ENCODE measurements around the gene SPRN.
A peak's percentile ranks its signal among the peaks of the same experiment; 100 is the strongest.

SPRN gene

DNA sequence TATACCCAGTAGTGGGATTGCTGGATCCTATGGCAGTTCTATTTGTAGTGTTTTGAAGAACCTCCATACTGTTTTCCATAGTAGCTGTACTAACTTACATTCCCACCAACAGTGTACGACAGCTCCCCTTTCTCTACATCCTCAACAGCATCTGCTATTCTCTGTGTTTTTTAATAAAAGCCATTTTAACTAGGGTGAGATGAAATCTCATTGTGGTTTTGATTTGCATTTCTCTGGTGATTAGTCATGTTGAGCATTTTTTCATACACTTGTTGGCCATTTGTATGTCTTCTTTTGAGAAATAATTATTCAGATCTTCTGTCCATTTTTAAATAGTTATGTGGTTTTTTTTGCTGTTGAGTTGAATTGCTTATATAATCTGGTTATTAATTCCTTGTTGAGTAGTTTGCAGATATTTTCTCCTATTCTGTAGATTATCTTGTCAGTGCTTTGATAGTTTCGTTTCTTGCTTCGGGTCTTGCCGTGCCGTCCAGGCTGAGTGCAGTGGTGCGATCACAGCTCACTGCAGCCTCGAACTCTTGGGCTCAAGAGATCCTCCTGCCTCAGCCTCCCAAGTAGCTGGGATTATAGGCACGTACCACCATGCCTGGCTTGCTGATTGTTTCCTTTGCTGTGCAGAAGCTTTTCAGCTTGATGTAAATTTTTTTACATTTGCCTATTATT lies 18.4 kb downstream of the SPRN start:
- DNase-seq (ENCODE audit: low read depth, low spot score) = peak; percentile 31

- DNase-seq (ENCODE audit: low read depth, low spot score) = peak; percentile 36
These were observed 19.2 kb downstream of the SPRN start for GRCh38 chr10:133405272-133405671.

GRCh38 chr10:133403784-133404183 lies 20.6 kb downstream of the SPRN start:
- DNase-seq (ENCODE audit: low read depth, low spot score) = no peak

DNA sequence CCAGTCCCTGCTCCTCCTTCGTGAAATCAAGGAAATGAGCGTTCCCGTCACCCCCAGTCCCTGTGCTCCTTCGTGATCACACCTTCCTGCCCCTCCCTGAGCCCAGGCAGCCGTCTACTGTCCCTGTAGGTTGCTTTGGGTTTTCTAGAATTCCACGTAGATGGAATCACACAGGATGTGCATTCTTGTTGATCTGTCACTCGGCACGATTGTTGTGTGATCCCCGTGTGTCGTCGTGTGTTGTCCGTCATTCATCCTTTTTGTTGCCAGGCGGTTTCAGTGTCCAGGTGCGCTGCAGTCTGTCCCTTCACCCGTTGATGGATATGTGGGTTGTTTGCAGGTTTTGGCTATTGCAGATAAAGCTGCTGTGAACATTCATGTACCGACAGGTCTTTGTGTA lies 21.1 kb downstream of the SPRN start:
- DNase-seq (ENCODE audit: low read depth, low spot score) = no peak

DNA sequence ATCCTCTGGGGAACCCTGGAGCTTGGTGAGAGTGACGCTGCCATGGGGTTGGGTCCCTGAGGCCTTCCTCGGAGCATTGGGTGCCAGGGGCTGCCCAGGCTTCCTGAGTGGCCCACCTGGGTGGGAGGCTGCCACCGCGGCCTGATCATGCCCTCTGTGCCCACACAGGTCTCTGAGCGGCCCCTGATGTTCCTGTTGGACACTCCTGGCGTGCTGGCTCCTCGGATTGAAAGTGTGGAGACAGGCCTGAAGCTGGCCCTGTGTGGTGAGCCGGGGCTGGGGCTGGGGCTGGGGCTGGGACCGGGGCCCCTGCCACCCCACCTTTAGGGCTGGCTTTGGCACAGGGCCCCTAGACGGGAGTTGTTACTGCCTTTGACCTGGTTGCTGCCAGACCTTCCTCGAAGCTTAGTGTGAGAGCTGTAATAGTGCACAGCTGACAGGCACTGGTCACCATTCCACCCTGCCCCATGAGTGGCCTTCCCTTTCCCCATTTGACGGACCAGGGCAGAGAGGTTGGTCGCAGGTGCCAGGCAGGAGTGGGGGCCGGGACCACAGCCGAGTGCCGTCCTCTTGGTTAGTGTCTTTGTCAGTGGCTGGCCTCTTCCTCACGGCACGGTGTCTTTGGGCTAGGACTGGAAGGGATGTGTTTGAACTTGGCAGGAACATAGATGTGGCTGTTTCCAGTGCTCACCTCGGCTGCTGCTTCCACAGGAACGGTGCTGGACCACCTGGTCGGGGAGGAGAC lies 22.3 kb downstream of the SPRN start:
- DNase-seq (ENCODE audit: low read depth, low spot score) = no peak

GRCh38 chr10:133401500-133401899 lies 22.9 kb downstream of the SPRN start:
- DNase-seq (ENCODE audit: low read depth, low spot score) = no peak

- DNase-seq (ENCODE audit: low read depth, low spot score) = no peak
These were observed 23.6 kb downstream of the SPRN start for GRCh38 chr10:133400624-133401424.

- no peak for DNase-seq (ENCODE audit: low read depth, low spot score)
These were observed 25.3 kb downstream of the SPRN start for GRCh38 chr10:133399123-133399601.

DNA sequence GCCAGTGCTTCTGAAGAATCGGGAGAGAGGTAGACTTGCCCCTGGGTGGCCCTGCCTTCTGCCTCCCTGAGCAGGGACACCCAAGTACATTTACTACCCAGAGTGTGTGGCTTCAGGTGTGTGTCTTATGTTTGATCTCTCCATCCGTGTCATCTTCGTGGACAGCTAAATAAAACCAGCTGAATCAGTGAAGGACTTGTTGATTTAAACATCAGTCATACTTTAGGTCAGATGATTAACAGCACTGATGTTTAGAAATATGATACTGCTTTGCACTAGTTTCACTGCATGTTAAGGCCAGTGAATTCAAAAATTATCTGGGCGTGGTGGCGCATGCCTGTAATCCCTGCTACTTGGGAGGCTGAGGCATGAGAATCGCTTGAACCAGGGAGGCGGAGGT lies 26.5 kb downstream of the SPRN start:
- no peak for DNase-seq (ENCODE audit: low read depth, low spot score)

GRCh38 chr10:133396035-133396624 lies 28.3 kb downstream of the SPRN start:
- DNase-seq (ENCODE audit: low read depth, low spot score) = no peak

DNA sequence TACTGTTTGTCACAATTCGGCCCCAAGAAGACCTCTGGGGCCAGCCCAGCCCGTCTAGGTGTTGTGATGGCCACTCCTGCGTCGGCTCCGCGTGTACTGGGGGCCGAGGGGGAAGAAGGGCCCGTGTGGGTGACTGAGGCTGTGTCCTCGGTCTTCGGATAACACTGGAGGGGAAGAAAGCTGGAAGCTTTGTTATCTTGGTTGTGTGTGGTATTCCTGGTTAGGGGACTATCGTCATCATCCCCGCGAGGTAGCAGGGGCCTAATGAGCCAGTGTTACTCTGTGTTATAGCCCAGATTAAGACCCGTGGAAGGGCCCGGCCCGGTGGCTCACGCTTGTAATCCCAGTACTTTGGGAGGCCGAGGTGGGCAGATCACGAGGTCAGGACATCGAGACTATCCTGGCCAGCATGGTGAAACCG lies 29.6 kb downstream of the SPRN start:
- no peak for DNase-seq (ENCODE audit: low read depth, low spot score)

DNA sequence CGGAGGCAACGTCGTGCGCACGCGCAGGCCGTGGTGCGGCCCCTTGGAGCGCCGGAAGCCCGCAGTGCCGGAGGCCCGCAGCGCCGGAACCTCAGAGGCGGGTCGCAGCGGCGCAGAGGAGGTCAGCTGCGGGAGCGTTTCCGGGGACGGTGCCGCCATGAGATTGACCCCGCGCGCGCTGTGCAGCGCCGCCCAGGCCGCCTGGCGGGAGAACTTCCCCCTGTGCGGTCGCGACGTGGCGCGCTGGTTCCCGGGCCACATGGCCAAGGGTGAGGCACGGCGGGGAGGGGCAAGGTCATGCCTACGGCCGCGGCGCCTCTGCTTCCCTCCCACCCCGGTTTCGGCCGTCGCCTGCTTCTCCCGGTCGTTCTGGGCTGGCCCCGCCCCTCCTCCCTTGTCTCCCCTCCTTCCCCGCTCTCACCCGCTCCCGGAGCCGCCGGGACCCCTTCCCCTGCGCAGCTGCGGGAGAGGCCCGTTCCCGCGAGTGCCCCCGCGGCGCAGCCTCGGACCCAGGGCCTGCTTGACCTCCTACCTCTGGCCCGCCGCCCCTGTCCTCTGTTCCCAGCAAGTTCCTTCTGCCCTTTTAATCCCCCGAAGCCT lies 30.3 kb downstream of the SPRN start, which contains the start of gene MTG1:
MTG1 (plus strand) TSS at position 94 of the 600 bp plus-strand sequence; CDS start at position 158, 64 bp downstream.
- peak; percentile 98 for DNase-seq (ENCODE audit: low read depth, low spot score)

GRCh38 chr10:133393401-133394063 lies 30.9 kb downstream of the SPRN start:
- no peak for DNase-seq (ENCODE audit: low read depth, low spot score)

- DNase-seq (ENCODE audit: low read depth, low spot score) = no peak
These were observed 32.5 kb downstream of the SPRN start for GRCh38 chr10:133391761-133392518.

DNA sequence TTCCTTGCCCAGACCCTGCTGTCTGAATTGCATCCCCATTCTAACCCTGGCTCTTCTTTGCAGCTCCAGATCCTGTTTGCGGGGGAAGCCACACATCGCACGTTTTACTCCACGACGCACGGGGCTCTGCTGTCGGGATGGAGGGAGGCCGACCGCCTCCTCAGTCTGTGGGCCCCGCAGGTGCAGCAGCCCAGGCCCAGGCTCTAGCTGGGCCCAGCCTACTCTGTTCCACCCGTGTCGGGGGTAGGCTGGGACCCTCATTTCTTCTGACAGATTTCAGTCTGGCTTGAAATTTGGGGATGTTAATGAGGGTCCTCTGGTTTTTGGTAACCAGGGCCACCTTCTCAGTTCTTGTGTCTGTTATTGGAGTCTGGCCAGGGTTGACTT lies 33.2 kb downstream of the SPRN start:
- no peak for DNase-seq (ENCODE audit: low read depth, low spot score)

- DNase-seq (ENCODE audit: low read depth, low spot score) = no peak
These were observed 33.7 kb downstream of the SPRN start for GRCh38 chr10:133390597-133391248.

DNA sequence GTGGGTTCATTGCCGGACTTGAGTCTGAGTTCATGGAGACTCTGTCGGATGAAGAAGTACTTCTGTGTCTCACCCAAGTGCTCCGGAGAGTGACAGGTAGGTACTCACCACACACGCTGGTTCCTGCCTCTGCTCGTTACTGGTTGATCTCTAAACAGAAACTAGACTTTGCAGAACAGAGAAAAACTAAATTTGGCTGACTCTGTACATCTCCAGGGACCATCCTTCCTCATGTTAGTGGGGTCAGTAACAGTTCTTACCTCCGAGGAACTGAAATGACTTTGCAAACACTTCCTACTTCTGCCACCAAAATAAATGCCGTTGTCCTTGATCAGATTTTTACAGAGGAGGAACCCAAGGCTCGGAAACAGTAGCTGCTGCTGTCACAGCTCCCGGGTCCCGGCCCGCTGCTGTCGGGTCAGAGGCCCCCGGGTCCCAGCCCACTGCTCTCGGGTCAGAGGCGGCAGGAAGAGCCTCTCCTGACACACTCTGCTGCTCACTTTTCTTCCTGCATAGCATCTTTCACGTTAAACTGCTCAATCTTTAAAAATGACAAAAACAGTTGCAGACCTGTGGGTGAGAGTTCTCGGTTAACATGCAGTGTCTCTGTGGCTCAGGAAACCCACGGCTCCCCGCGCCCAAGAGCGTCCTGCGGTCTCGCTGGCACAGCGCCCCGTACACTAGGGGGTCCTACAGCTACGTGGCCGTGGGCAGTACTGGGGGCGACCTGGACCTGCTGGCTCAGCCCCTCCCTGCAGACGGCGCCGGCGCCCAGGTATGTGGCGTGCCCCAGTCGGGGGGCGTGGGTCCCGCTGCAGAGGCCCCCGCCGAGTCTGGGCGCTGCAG lies 35.2 kb downstream of the SPRN start:
- DNase-seq (ENCODE audit: low read depth, low spot score) = no peak

DNA sequence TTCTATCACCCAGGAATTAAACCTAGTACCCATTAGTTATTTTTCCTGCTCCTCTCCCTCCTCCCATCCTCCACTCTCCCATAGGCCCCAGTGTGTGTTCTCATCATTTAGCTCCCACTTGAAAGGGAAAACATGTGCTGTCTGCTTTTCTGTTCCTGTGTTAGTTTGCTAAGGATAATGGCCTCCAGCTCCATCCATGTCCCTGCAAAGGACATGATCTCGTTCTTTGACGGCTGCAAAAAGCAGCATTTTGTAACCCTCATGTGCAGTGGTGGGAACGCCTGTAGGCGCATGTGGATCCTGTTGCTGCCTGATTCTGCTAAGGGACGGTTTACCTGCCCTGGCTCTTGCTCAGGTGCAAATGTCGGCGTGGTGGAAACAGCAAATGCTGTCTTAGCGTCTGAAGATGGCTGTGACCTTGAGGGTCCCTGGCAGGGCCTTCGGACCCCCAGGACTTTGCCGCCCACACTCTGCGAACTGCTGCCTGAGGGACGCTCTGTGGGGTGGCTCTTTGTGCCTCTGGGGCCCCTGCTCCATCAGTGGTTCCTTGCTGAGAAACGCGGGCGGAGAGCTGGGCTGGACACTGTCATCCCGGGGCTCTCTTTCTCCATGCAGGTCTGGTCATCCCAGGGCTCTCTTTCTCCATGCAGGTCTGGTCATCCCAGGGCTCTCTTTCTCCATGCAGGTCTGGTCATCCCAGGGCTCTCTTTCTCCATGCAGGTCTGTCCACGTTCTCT lies 36.0 kb downstream of the SPRN start:
- DNase-seq (ENCODE audit: low read depth, low spot score) = no peak

Measured in astrocyte of the hippocampus (primary cell).